Activated naive CD4-positive, alpha-beta T cell treated with anti-CD3 and anti-CD28 coated beads, Interleukin-2, amount 50 U/mL, for 16 hours (primary cell): ENCODE results near the gene SOX10.
A peak's percentile ranks its signal among the peaks of the same experiment; 100 is the strongest.
"Not testable (repeated sequence)": the region's sequence is repeated elsewhere in the genome, so short reads cannot be mapped to it uniquely, and the experiment has no call there.

Source experiments
- DNase-seq: peaks from one replicate; pipeline ENCODE4 v3.0.0-alpha.2; 2020

SOX10 gene

GRCh38 chr22:37959231-37959825, 25.0 kb downstream of the SOX10 start:
- DNase-seq = no peak

DNA sequence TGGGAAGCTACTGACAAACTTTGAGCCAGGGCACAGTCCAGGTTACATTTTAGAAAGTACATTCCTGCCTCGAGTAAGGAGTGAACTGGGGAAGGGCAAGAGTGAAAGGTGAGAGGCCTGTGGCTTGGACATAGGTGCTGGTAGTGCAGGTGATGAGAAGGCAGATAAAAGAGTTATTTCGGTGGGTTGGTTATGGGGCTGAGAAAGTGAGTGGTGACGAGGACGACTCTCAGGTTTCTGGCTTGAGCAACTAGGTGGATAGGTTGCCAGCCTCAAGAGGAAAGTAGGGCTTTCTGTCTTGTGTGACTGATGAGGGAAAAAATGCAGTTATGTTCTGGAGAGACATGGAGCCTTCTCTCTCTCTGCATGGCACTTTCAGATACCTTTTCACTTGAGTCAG, 27.1 kb downstream of the SOX10 start:
- DNase-seq = no peak

DNA sequence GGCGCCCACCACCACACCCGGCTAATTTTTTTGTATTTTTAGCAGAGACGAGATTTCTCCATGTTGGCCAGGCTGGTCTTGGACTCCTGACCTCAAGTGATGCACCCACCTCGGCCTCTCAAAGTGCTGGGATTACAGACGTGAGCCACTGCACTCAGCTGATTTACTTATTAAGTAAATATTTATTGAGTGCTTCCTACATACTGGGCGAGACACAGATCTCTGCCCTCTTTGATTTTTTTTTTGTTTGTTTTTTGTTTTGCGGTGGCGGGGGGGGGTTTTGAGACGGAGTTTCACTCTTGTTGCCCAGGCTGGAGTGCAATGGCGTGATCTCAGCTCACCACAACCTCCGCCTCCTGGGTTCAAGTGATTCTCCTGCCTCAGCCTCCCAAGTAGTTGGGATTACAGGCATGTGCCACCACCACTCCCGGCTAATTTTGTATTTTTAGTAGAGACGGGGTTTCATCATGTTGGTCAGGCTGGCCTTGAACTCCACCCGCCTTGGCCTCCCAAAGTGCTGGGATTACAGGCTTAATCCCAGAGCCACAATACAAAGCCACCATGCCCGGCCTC, 28.4 kb downstream of the SOX10 start:
- DNase-seq = not testable (repeated sequence)

DNA sequence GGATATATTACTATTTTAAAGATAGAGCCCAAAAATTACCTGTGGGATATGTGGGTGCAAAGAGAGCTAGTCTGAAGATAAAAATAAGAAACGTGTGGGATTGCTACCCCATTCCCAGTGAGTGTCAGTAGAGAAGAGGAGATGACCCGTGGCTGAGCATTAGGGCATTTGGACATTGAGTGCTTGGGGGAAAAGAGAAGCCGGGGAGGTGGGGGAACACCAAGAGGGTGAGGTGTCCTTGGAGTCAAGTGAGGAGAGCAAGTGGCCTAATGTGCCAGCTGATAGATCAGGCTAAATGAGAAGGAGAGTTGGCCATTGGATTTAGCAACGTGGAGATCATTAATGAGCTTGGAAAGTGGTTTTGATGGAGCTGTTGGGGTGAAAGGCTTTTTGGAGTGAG, 29.7 kb downstream of the SOX10 start:
- DNase-seq = no peak

DNA sequence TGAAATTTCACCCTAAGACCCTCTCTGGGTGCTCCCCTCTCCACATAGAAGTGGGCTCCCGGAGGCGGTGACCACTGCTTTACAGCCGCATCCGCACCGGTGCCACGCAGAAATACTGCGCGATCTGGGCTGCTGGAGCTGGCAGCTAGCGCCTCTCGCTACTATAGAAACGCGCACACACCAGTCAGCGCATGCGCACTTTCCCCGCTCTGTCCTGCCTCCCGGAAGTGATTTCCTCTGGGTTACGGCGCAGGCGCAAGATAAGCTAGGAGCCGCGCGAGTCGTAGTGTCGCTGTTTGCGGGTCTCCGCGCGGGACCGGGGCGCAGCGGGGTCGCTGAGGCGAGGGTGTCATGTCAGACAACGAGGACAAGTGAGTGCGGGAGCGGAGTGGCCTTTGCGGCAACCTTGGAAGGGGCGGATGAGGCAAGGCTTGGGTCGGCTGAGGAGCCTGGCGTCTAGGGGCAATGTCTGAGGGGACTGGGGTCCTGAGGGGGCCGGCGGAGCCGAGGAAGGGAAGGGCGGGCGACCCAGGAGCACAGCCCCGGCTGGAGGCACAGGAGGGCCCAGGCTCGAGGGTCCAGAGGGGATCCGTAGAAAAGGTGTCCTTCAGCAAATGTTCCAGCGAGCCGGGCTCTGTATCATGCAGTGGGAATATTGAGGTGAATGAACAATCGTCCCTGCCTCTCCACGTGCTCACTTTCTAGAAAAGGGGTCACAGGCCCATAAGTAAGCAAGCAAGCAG, 30.7 kb downstream of the SOX10 start, which contains the start of the genes C22orf23 and POLR2F:
Gene C22orf23 (minus strand): TSS at position 165 of the 743 bp plus-strand sequence. CDS start 452 bp downstream, outside the sequence.
Gene POLR2F (plus strand): TSS at position 263 of the 743 bp plus-strand sequence. CDS start 89 bp downstream, at position 352.
- peak; percentile 95 for DNase-seq

DNA sequence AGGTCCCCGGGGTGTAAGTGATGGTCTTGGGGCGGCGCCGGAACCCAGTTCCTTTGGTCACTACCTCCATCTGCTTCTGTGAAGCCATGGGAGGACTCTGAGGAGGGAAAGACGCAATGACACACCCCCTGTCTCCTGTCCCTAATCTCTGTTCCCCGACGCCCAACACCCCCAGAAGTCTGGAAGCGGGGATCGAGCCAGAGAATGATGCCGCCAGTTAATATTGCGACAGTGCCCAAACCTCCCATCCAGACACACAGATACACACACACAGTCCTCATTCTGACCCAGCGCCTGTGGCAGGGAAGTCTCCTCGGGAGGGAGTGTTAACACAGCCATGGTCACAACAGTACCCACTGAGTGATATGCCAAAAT, 31.3 kb downstream of the SOX10 start:
- no peak for DNase-seq

DNA sequence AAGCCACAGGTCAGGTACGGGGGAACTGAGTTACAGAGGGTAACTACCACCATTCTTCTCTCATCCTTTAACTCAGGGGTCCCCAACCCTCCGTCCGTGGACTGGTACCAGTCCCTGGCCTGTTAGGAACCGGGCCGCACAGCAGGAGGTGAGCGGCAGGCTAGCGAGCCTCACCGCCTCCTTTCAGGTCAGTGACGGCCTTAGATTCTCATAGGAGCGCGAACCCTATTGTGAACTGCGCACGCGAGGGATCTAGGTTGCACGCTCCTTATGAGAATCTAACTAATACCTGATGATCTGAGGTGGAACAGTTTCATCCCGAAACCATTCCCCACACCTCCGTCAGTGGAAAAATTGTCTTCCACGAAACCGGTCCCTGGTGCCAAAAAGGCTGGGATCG, 31.7 kb downstream of the SOX10 start:
- not testable (repeated sequence) for DNase-seq

- DNase-seq = no peak
Measured at GRCh38 chr22:37951305-37951704, 33.0 kb downstream of the SOX10 start.

GRCh38 chr22:37947142-37947795, 37.1 kb downstream of the SOX10 start:
- DNase-seq = not testable (repeated sequence)

- DNase-seq = not testable (repeated sequence)
Measured at GRCh38 chr22:37944423-37944822, 39.9 kb downstream of the SOX10 start.

DNA sequence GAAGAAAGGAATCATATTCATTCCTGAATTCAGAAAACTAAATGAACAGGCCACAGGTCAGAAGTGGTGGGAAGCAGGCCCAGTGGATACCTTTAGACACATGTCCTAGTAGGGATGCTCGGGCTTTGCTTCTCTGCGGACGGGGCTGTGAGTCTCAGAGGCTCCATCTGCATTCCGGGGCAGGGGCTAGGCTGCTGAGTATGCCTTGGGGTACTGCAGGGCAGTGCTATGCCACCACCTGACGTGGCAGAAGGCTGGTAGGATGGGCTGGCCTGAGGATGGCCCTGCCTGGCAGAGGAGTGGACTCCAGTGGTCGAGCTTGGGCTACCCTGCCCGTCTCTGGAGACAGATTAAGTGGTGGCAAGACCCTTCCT, 40.5 kb downstream of the SOX10 start:
- no peak for DNase-seq

GRCh38 chr22:37943136-37943824, 41.1 kb downstream of the SOX10 start:
- no peak for DNase-seq

- no peak for DNase-seq
Measured at GRCh38 chr22:37942133-37942532, 42.2 kb downstream of the SOX10 start.

DNA sequence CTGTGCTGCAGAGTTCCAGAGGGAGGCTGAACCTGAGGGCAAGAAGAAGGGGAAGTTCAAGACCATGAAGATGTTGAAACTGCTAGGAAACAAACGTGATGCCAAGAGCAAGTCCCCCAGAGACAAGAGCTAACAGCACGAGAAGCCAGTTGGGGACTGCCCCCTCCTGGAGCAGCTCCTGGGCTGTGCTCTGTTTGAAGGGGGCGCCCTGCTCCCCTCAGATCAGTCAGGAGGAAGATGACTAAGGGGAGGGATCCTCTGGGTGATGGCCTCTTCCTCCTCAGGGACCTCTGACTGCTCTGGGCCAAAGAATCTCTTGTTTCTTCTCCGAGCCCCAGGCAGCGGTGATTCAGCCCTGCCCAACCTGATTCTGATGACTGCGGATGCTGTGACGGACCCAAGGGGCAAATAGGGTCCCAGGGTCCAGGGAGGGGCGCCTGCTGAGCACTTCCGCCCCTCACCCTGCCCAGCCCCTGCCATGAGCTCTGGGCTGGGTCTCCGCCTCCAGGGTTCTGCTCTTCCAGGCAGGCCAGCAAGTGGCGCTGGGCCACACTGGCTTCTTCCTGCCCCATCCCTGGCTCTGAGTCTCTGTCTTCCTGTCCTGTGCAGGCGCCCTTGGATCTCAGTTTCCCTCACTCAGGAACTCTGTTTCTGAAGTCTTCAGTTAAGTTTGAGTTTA, 43.5 kb downstream of the SOX10 start:
- no peak for DNase-seq

DNA sequence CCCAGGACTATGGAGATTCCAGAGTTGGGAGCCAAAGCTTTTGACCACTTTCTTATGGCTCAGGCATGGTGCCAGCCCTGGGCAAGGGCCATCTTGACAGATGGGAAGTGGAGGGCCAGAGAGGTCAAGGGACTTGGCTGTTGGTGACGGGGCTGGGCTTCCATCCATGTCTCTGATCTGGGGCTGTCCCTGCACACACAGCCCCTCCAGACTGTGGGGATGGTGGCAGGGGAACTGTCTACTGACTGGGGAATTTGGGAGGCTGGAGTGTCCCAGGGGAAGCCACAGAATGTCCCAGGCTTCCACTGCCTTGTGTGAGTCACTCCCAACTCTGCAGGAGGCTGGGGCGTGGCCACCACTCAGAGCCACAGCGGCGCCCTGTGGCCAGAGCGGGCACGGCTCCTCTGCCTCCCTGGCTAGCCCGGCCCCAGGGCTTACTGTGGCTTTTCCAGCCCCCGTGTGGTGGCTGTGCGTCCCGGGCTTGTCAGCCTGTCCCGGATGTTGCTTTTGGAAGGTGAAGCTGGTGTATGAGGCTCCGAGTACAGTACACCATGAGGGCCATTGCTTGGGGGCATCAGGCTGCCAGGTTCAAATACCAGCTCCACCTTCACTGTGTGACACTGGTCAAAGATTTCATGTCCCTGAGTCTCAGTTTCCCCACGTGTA, 50.5 kb downstream of the SOX10 start:
- peak; percentile 84 for DNase-seq

GRCh38 chr22:37932821-37933578, 51.4 kb downstream of the SOX10 start:
- DNase-seq = no peak

DNA sequence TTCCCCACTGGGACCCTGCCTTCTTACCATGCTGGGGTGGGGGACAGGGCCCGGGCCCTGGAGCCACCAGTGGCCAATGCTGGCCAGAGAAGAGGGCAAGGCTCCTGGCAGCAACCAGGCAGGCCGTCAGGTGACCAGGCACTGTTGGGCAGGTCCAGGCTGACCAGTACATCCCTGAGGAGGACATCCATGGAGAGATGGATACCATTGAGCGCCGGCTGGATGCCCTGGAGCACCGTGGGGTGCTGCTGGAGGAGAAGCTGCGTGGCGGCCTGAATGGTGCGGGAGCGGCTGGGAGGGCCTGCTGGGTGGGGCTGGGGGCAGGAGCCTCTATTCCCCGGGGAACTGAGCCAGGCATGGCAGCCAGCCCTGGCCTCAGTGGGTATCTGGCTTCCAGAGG, 52.0 kb downstream of the SOX10 start:
- DNase-seq = no peak

GRCh38 chr22:37931893-37932389, 52.4 kb downstream of the SOX10 start:
- DNase-seq = no peak

GRCh38 chr22:37930952-37931440, 53.4 kb downstream of the SOX10 start:
- no peak for DNase-seq

DNA sequence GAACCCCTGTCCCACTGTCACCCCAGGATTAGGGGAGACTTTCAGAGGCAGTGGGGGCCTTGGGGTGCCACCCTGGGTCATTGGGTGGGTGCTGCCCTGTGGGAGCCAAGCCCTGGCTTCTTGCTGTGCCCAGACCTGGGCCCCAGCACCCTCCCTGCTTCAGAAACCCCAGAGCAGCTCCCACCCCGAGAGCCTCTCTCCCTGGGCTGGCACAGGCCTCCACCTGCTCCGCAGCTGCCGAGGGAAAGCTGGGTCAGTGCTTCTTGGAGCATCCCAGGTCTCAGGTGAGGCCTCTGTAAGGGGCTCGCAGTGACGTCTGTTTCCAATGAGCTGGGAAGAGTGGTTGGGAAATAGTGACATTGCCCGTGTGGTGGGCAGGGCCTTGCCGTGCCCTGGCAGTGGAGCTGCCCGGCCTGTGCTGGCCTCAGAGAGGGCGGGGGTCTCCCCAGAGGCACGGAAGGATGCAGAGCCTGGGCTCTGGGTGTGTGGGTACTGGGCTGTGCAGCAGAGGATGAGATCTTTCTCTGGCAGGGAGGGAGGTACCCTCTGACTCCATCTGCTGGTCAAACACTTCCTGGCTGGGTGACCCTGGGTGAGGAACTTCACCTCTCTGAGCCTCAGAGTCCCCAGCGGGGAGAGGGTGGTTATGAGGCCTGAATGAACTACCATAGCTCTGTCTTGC, 53.9 kb downstream of the SOX10 start:
- no peak for DNase-seq
